Mucosa of stomach (tissue), 1 donor: ENCODE data around the gene STK32C.
"Not testable (repeated sequence)": the region's sequence is repeated elsewhere in the genome, so short reads cannot be mapped to it uniquely, and the experiment has no call there.

Source experiments
- H3K27me3 ChIP-seq: one replicate; pipeline ENCODE4 v1.7.0; 2013; ENCODE audit warnings: mild to moderate bottlenecking, low read length; ENCODE audit not compliant: control insufficient read depth, insufficient read depth
- H3K36me3 ChIP-seq: one replicate; pipeline ENCODE4 v1.7.0; 2013; ENCODE audit warnings: low read length; ENCODE audit not compliant: control insufficient read depth, insufficient read depth
- H3K4me1 ChIP-seq: one replicate; pipeline ENCODE4 v1.7.0; 2013; ENCODE audit warnings: mild to moderate bottlenecking, low read length; ENCODE audit not compliant: control insufficient read depth, insufficient read depth
- H3K4me3 ChIP-seq: one replicate; pipeline ENCODE4 v1.7.0; 2013; ENCODE audit warnings: low read length
- H3K9ac ChIP-seq: one replicate; pipeline ENCODE4 v1.7.0; 2013; ENCODE audit warnings: mild to moderate bottlenecking, low read length, moderate library complexity
- H3K9me3 ChIP-seq: one replicate; pipeline ENCODE4 v1.7.0; 2013; ENCODE audit warnings: mild to moderate bottlenecking, low read length, moderate library complexity; ENCODE audit not compliant: control insufficient read depth
- donor health status: Pancreatic carcinoma.

Gene STK32C

GRCh38 chr10:132166216-132166950, 141.4 kb downstream of the STK32C start:
- Histone ChIP-seq H3K36me3 (no peaks in the 10 kb centered on the region), H3K9ac (no peak overlapping the region), H3K4me1 (peaks cover 31% of the 10 kb centered on the region), H3K27me3 (no peaks in the 10 kb centered on the region), H3K4me3 (no peak overlapping the region), H3K9me3 (no peaks in the 10 kb centered on the region)

- peaks cover 31% of the 10 kb centered on the region for H3K4me1 ChIP-seq
- no peak overlapping the region for H3K9ac ChIP-seq
- H3K27me3 ChIP-seq = no peaks in the 10 kb centered on the region
- no peaks in the 10 kb centered on the region for H3K36me3 ChIP-seq
- H3K4me3 ChIP-seq = no peak overlapping the region
- no peaks in the 10 kb centered on the region for H3K9me3 ChIP-seq
Measured at GRCh38 chr10:132165416-132165980, 142.3 kb downstream of the STK32C start.

- Histone ChIP-seq H3K36me3 (no peaks in the 10 kb centered on the region), H3K27me3 (no peaks in the 10 kb centered on the region), H3K9ac (no peak overlapping the region), H3K4me3 (no peak overlapping the region), H3K4me1 (peaks cover 31% of the 10 kb centered on the region), H3K9me3 (no peaks in the 10 kb centered on the region)
Measured at GRCh38 chr10:132164761-132165278, 142.9 kb downstream of the STK32C start.

- Histone ChIP-seq H3K27me3 (no peaks in the 10 kb centered on the region), H3K9me3 (no peaks in the 10 kb centered on the region), H3K9ac (no peak overlapping the region), H3K4me3 (no peak overlapping the region), H3K4me1 (peaks cover 31% of the 10 kb centered on the region), H3K36me3 (no peaks in the 10 kb centered on the region)
Measured at GRCh38 chr10:132163826-132164515, 143.8 kb downstream of the STK32C start.

GRCh38 chr10:132163278-132163765, 144.4 kb downstream of the STK32C start:
- H3K4me1 ChIP-seq = peaks cover 31% of the 10 kb centered on the region
- no peaks in the 10 kb centered on the region for H3K9me3 ChIP-seq
- H3K27me3 ChIP-seq = no peaks in the 10 kb centered on the region
- H3K9ac ChIP-seq = no peak overlapping the region
- no peaks in the 10 kb centered on the region for H3K36me3 ChIP-seq
- H3K4me3 ChIP-seq = no peak overlapping the region

- Histone ChIP-seq H3K4me3 (no peak overlapping the region), H3K4me1 (peaks cover 31% of the 10 kb centered on the region), H3K36me3 (no peaks in the 10 kb centered on the region), H3K27me3 (no peaks in the 10 kb centered on the region), H3K9me3 (no peaks in the 10 kb centered on the region), H3K9ac (no peak overlapping the region)
Measured at GRCh38 chr10:132162590-132163277, 145.0 kb downstream of the STK32C start.

GRCh38 chr10:132162021-132162531, 145.7 kb downstream of the STK32C start:
- no peaks in the 10 kb centered on the region for H3K9me3 ChIP-seq
- H3K4me1 ChIP-seq = peaks cover 31% of the 10 kb centered on the region
- H3K36me3 ChIP-seq = no peaks in the 10 kb centered on the region
- no peak overlapping the region for H3K9ac ChIP-seq
- H3K4me3 ChIP-seq = no peak overlapping the region
- H3K27me3 ChIP-seq = no peaks in the 10 kb centered on the region

GRCh38 chr10:132160834-132161622, 146.7 kb downstream of the STK32C start:
- not testable (repeated sequence) for H3K9me3 ChIP-seq, H3K36me3 ChIP-seq, H3K9ac ChIP-seq, H3K27me3 ChIP-seq, H3K4me3 ChIP-seq
- H3K4me1 ChIP-seq = peaks cover 31% of the 10 kb centered on the region

- H3K9me3 ChIP-seq, H3K36me3 ChIP-seq, H3K4me3 ChIP-seq, H3K9ac ChIP-seq, H3K27me3 ChIP-seq: not testable (repeated sequence)
- peaks cover 31% of the 10 kb centered on the region for H3K4me1 ChIP-seq
Measured at GRCh38 chr10:132160231-132160630, 147.5 kb downstream of the STK32C start.

GRCh38 chr10:132159302-132160230, 148.2 kb downstream of the STK32C start:
- H3K36me3 ChIP-seq, H3K9me3 ChIP-seq, H3K27me3 ChIP-seq, H3K4me3 ChIP-seq, H3K9ac ChIP-seq: not testable (repeated sequence)
- H3K4me1 ChIP-seq = peaks cover 25% of the 10 kb centered on the region
